ENCODE data around the gene FAM184A. TPM values are rescaled to one million over a fixed set of nuclear protein-coding genes. Genes with fewer than 3 reads are reported as not detected.

The FAM184A gene
- total and polyA plus RNA-seq, 2 of the 13 experiments (the other 11 are each of a cell fraction or from before 2014, with no cell fraction given), result 7.0 to 18.0 TPM

DNA sequence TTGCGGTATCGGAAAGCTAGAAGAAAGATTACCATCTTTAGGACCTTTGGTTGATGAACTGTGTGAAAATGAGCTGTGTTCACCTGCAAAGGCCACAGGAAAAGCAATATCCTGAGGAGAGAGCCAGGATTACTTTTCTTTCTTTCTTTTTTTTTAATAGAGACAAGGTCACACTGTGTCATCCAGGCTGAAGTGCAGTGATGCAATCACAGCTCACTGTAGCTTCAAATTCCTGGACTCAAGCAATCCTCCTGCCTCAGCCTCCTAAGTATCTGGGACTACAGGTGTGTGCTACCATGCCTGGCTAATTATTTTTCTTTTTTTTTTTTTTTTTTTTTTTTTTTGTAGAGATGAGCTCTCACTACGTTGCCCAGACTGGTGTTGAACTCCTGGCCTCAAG lies 17.2 kb downstream of the FAM184A start:
- no peaks in the 10 kb centered on the region for H3K79me2 ChIP-seq (ENCODE audit: insufficient read depth, low read length)
- H3K4me2 ChIP-seq (ENCODE audit: low read depth, low read length), result no peak overlapping the region
- ChIA-PET CTCF (ENCODE audit: low intra/inter-chr PET ratio, low total read pairs) (no interaction called here), POLR2A (no interaction called here)
- no peak overlapping the region for H3K9ac ChIP-seq (ENCODE audit: insufficient read depth, low read depth, low read length)
- H3K36me3 ChIP-seq (replicated peaks in 1 of 2; ENCODE audit: control insufficient read depth in 1 of 2, insufficient read depth in 2 of 2, low read length in 2 of 2), result no peaks in the 10 kb centered on the region
- FAIRE-seq, result no peak
- no peak for DNase-seq (ENCODE audit: low spot score)
- ATAC-seq, result peak; percentile 41; the same call in 2 of the 3 replicates
- no TSS peak for BruUV-seq (replicated peaks)
- no peak overlapping the region for H3K4me3 ChIP-seq (replicated peaks in 1 of 3; ENCODE audit: insufficient read depth in 1 of 3, low read depth in 2 of 3, low read length in 3 of 3)
- H3K27ac ChIP-seq (ENCODE audit: extremely low read length, insufficient read depth, low read length), result no peak overlapping the region
- WGBS (ENCODE audit: low lambda C conversion rate), result 91% methylated on average over 3 of the region's 3 CpGs
- in situ Hi-C loops (cut with HindIII; ENCODE audit: extremely low pct_ligation_motif_present, low pct_unique_long_range_greater_than_20kb), result no loop called here
- no peaks in the 10 kb centered on the region for H3K27me3 ChIP-seq (ENCODE audit: control insufficient read depth in 1 of 2, insufficient read depth in 2 of 2, low read length in 2 of 2)
- TF ChIP-seq TBP (CRISPR knock-in tag; IDR thresholded peaks at IDR 0.05) (no peak), ATF7 (IDR thresholded peaks at IDR 0.05) (peak; percentile 24; the same call in 1 of the 2 replicates), ATF7 (CRISPR knock-in tag; IDR thresholded peaks at IDR 0.05) (no peak), CEBPB (IDR thresholded peaks at IDR 0.05; ENCODE audit: borderline replicate concordance, low read depth, low read length) (peak; percentile 86), EED (CRISPR knock-in tag; IDR thresholded peaks at IDR 0.05) (no peak), CEBPG (CRISPR knock-in tag; IDR thresholded peaks at IDR 0.05) (peak; percentile 72)
- TF ChIP-seq, protein P1, sequence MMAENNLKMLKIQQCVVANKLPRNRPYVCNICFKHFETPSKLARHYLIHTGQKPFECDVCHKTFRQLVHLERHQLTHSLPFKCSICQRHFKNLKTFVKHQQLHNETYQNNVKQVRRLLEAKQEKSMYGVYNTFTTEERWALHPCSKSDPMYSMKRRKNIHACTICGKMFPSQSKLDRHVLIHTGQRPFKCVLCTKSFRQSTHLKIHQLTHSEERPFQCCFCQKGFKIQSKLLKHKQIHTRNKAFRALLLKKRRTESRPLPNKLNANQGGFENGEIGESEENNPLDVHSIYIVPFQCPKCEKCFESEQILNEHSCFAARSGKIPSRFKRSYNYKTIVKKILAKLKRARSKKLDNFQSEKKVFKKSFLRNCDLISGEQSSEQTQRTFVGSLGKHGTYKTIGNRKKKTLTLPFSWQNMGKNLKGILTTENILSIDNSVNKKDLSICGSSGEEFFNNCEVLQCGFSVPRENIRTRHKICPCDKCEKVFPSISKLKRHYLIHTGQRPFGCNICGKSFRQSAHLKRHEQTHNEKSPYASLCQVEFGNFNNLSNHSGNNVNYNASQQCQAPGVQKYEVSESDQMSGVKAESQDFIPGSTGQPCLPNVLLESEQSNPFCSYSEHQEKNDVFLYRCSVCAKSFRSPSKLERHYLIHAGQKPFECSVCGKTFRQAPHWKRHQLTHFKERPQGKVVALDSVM (CRISPR knock-in tag; IDR thresholded peaks at IDR 0.05), result peak; percentile 91
- no peak overlapping the region for H2AFZ ChIP-seq (ENCODE audit: low read length)
- intact Hi-C loops (cut with micrococcal nuclease; ENCODE audit: unreplicated experiment), result no loop called here
- no peaks in the 10 kb centered on the region for H3K4me1 ChIP-seq (ENCODE audit: insufficient read depth, low read length)
- H4K20me1 ChIP-seq (ENCODE audit: insufficient read depth, low read length), result no peaks in the 10 kb centered on the region
- no peaks in the 10 kb centered on the region for H3K9me3 ChIP-seq (ENCODE audit: low read length)

- no peak overlapping the region for H3K4me3 ChIP-seq (replicated peaks in 1 of 3; ENCODE audit: insufficient read depth in 1 of 3, low read depth in 2 of 3, low read length in 3 of 3)
- H4K20me1 ChIP-seq (ENCODE audit: insufficient read depth, low read length), result no peaks in the 10 kb centered on the region
- DNase-seq (ENCODE audit: low spot score) (no peak), FAIRE-seq (no peak), ATAC-seq (no peak)
- no peak overlapping the region for H3K9ac ChIP-seq (ENCODE audit: insufficient read depth, low read depth, low read length)
- ChIA-PET CTCF (ENCODE audit: low intra/inter-chr PET ratio, low total read pairs) (no interaction called here), POLR2A (no interaction called here)
- TF ChIP-seq NR2F2 (IDR thresholded peaks at IDR 0.05; ENCODE audit: borderline replicate concordance, low read depth), result no peak
- H3K27ac ChIP-seq (ENCODE audit: extremely low read length, insufficient read depth, low read length), result no peak overlapping the region
- no TSS peak for BruUV-seq (replicated peaks)
- intact Hi-C loops (cut with micrococcal nuclease; ENCODE audit: unreplicated experiment), result no loop called here
- H3K9me3 ChIP-seq (ENCODE audit: low read length), result no peaks in the 10 kb centered on the region
- no peak overlapping the region for H2AFZ ChIP-seq (ENCODE audit: low read length)
- no peak overlapping the region for H3K4me2 ChIP-seq (ENCODE audit: low read depth, low read length)
- H3K36me3 ChIP-seq (replicated peaks in 1 of 2; ENCODE audit: control insufficient read depth in 1 of 2, insufficient read depth in 2 of 2, low read length in 2 of 2), result no peaks in the 10 kb centered on the region
- 81% methylated on average over 4 of the region's 4 CpGs for WGBS (ENCODE audit: low lambda C conversion rate)
- H3K27me3 ChIP-seq (ENCODE audit: control insufficient read depth in 1 of 2, insufficient read depth in 2 of 2, low read length in 2 of 2), result no peaks in the 10 kb centered on the region
- H3K4me1 ChIP-seq (ENCODE audit: insufficient read depth, low read length), result no peaks in the 10 kb centered on the region
- in situ Hi-C loops (cut with HindIII; ENCODE audit: extremely low pct_ligation_motif_present, low pct_unique_long_range_greater_than_20kb), result no loop called here
- H3K79me2 ChIP-seq (ENCODE audit: insufficient read depth, low read length), result no peaks in the 10 kb centered on the region
Observed at GRCh38 chr6:119060255-119060907, 18.1 kb downstream of the FAM184A start.
